Stomach (tissue), 4 donors: Measurements from ENCODE around the gene PRLR.

Experiments used
- CTCF ChIP-seq, 7 experiments: fragments of 450-650 bp in 4 of 7; fragments of 200-600 bp in 3 of 7; sonication (generic) in 3 of 7; IDR thresholded peaks; one replicate each; pipeline ENCODE4 v1.5.1; 2016 to 2019; ENCODE audit warnings: antibody characterized with exemption in 7 of 7, control low read depth in 2 of 7, mild to moderate bottlenecking in 1 of 7
- EP300 ChIP-seq: sonication (generic); formaldehyde crosslinking; IDR thresholded peaks from one replicate; pipeline ENCODE4 v1.6.1; 2017; ENCODE audit warnings: antibody characterized with exemption
- POLR2A ChIP-seq, 4 donors: fragments of 450-650 bp; IDR thresholded peaks; one replicate each; pipeline ENCODE4 v1.6.1; 2016; ENCODE audit warnings: antibody characterized with exemption in 4 of 4, control low read depth in 2 of 4, mild to moderate bottlenecking in 1 of 4, moderate library complexity in 1 of 4
- POLR2AphosphoS5 ChIP-seq, 3 donors: sonication (generic); formaldehyde crosslinking; IDR thresholded peaks; one replicate each; pipeline ENCODE4 v1.6.1; 2016; ENCODE audit warnings: antibody characterized with exemption in 3 of 3

- no peak for TF ChIP-seq CTCF (IDR thresholded peaks at IDR 0.05)
- no peak for TF ChIP-seq POLR2A (IDR thresholded peaks at IDR 0.05)
- no peak for TF ChIP-seq POLR2AphosphoS5 (IDR thresholded peaks at IDR 0.05)
- TF ChIP-seq EP300, result no peak
Observed at GRCh38 chr5:35046774-35047173, 183.5 kb downstream of the PRLR start.
